Measurements from ENCODE around the gene TNKS1BP1. TPM values are rescaled to one million over a fixed set of nuclear protein-coding genes. Genes with fewer than 3 reads are reported as not detected.
"Not testable (repeated sequence)": the region's sequence is repeated elsewhere in the genome, so short reads cannot be mapped to it uniquely, and the experiment has no call there.

The TNKS1BP1 gene, protein sequence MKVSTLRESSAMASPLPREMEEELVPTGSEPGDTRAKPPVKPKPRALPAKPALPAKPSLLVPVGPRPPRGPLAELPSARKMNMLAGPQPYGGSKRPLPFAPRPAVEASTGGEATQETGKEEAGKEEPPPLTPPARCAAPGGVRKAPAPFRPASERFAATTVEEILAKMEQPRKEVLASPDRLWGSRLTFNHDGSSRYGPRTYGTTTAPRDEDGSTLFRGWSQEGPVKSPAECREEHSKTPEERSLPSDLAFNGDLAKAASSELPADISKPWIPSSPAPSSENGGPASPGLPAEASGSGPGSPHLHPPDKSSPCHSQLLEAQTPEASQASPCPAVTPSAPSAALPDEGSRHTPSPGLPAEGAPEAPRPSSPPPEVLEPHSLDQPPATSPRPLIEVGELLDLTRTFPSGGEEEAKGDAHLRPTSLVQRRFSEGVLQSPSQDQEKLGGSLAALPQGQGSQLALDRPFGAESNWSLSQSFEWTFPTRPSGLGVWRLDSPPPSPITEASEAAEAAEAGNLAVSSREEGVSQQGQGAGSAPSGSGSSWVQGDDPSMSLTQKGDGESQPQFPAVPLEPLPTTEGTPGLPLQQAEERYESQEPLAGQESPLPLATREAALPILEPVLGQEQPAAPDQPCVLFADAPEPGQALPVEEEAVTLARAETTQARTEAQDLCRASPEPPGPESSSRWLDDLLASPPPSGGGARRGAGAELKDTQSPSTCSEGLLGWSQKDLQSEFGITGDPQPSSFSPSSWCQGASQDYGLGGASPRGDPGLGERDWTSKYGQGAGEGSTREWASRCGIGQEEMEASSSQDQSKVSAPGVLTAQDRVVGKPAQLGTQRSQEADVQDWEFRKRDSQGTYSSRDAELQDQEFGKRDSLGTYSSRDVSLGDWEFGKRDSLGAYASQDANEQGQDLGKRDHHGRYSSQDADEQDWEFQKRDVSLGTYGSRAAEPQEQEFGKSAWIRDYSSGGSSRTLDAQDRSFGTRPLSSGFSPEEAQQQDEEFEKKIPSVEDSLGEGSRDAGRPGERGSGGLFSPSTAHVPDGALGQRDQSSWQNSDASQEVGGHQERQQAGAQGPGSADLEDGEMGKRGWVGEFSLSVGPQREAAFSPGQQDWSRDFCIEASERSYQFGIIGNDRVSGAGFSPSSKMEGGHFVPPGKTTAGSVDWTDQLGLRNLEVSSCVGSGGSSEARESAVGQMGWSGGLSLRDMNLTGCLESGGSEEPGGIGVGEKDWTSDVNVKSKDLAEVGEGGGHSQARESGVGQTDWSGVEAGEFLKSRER (N-terminal part only)
- total RNA-seq, result 112 TPM

DNA sequence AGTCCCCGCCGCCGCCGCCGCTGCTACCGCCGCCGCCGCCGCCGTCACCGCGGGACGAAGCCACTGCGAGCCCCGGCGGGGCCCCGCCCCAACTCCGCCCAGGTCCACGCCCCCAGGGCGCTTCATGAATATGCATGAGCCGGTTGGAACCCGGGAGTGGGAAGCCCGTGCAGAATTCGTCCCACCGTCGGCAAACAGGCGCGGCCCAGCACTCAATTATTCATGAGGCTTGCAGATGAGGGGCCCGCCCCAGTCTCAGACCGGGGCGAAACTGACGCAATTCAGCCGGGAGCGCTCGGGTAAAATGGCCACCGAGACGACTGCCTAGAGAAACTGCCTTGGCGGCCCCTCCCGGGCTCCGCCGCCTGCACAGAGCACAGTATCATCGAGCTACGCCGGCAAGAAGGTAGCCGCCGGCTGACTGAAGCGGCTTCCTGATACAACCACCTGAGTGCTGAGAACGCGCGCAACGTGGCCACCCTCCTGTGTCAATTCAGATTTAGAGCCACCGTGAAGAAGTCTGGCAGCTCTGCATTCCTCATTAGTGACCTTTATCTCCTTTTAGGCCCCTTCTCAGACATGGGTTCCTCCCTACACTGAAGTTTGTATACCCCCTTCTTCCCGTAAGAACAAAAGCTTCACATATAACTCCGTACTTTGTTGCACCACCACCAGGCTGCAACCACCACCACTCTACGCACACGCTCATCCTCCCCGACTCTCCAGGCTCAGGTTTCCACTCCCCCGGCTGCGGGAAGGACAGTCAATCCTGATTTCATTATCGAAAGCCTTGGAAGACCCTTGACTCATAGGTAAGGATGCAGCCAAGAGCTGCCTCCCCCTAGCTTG is at the start of gene TNKS1BP1:
Gene TNKS1BP1 (minus strand): TSS at position 67 of the 849 bp plus-strand sequence. CDS start 3,067 bp downstream, outside the sequence.
- peak; percentile 98 for DNase-seq

DNA sequence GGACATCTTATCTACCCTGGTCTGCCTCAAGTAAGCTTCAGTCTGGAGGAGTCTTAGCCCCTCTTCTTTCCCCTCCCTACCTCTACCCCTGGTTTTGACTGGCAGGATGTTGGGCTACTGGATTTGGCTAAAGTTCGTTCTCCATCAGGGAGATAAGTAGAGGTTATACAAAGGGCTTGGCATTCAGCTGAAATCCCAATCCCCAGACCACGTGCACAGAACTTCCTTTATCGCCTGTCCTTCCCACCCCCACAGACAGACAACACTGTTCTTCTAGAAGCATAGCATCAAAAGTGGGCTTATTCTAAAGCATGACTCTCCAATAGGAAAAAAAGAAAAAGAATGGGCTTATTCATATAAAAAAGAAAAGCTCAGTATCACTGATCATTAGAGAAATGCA is 48.4 kb upstream of the TNKS1BP1 start:
- DNase-seq, result no peak

DNA sequence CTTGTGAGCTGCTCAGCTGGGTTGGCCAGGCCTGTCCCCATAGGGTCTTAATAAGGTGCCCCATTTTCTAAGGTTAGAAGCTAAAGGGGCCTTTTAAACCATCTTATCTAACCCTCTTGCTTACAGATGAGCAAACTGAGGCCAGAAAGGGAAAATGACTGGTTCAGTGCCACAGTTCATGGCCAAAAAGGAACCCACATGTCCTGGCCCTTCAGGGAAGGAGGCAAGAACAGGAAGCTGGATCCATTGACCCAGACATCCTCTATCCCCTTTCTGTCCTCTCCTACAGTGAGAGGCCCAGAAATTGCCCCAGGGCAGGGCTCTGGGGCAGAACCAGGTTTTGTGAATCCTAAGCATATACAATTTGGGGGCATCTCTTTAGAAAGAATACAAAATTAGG is 46.2 kb upstream of the TNKS1BP1 start:
- no peak for DNase-seq

DNA sequence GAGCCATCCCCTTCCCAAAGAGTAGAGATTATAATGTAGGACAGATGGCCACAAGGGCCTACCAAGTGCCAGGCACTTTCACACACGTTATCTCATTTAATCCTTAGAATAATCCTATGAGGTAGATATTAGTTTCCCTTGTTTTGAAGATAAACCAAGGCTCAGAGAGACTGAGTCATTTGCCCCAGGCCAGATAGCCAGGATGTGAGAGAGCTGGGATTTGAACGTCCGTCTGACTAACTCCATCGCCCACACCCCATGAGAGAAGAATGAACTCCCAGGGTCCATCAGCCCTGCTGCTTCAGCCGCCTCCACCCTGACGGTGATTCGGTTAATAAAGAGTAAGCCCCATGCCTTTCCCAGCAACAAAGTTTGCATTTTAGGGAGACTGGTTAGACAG is 45.5 kb upstream of the TNKS1BP1 start:
- no peak for DNase-seq

DNA sequence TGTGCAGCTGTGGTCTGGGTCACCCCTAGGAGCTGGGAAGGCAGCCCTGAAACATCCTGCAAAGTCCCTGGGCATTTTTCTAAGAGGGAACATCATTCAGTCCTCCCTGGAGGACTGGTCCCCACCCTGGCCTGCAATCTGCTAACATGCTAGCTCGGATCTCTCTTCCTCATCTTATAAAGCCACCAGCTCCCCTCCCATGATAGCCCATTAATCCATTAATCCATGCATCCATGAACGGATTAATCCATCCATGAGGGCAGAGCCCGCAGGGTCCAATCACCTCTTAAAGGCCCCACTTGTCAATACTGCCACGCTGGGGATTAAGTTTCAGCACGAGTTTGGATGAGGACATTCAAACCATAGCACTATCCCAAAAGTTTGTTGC is 44.1 kb upstream of the TNKS1BP1 start:
- DNase-seq, result no peak

DNA sequence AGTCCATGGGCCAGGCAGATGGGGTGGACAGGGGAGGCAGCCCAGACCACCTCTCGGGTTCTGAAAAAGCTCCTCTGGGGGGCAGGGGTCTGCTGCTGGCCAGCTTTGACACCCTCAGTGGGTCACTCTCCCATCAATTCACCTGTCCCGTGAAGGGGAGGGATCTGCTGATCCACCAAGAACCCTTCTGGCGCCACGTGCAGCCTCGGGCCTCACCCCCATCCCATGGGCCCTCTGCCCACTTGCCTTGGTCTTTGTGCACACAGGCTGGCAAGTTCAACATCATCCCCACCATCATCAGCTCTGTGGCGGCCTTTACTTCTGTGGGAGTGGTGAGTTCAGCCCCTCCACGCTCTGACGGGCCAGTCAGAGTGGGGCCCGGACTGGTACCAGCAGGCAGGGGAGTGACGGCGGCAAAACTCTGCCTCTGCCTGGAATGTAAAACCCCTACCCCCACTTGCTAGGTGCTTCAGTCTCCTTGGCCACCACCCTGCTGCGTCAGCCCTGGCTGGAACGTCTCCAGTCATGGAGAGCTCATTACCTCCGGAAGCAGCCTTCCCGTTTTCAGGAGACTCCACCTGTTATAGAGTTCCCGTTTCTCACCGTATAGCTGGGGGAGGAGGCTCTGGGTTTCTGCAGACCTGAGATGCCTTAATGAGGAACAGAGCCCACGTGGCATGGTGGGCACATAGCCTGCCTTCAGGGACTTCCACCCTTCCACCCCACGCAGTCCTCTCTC is 43.5 kb upstream of the TNKS1BP1 start:
- DNase-seq, result no peak

DNA sequence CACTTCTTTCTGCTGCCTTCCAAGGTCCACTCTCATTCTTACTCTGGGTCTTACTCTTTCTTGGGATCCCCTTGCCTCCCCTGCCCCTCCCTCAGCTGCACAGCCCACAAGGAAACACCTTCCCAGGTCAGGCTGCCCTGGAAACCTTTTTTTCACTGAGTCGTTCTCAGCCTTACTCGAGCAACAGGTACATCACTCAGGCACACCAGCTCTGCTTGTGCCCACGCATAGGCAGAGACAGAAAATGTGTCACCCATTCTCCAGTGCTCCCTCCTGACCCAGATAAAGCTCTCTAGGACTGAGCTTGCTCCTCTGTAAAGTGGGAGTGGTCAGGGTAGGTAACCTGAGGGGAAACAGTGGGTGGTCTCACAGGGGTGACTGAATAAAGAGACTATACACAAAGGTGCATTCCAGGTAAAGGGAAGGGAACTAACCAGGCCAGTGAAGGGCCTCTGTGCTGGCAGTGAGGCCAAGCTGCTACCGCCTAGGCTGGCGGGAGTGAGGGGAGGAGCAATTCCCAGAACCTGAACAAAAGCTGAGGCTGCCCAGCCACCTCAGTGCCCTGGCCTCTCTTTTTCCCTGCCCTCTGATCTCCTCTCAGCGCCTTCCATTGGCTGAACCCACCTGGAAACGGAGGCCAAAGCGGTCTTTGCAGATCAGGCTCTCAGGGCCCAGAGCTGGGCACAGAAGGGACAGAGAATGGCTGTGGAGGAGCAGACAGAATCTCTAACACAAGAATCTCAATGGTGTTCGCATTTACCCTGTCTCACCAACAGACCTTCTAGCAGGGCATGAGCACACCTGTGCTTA is 40.3 kb upstream of the TNKS1BP1 start:
- no peak for DNase-seq

DNA sequence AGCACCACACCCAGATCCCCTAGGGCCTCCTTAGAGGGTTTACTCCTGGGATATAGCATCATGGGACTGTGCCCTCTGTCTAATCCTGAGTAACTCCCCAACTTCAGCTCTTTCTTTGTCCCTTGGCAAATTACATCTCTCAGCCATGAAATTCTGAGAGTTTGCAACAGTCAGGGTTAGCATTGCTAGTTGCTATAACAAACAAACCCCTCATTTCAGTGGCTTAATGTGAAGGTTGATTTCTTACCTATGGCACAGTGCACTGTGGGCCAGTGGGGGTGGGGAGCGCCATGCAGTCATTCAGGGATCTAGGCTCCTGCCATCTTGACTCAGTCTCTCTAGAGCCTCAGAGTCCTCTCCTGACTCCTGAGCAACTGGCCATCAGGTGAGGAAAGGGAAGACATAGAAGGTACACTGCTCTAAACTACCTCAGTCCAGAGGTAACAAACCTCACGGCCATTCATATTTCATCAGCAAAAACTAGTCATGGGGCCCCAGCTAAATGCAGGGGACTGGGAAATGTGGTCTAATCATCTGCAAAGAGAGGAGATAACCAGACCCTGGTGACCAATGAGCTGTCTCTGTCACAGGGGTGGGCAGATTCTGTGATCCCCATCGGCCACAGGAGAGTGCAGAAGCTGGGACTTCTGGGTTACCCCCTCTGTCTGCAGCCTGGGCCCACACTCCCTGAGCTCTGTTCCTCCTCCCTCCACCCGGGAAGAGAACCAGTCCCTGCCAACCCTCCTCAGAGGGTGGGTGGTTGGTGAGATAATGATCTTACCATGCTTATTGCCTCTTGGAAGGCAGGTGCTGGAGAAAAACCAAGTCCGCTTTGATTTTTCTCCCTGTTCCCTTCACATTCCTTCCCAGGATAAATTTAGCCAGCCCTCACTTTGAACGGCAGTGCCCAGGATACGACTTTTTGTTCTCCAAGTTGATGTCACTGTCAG is 38.7 kb upstream of the TNKS1BP1 start:
- no peak for DNase-seq

DNA sequence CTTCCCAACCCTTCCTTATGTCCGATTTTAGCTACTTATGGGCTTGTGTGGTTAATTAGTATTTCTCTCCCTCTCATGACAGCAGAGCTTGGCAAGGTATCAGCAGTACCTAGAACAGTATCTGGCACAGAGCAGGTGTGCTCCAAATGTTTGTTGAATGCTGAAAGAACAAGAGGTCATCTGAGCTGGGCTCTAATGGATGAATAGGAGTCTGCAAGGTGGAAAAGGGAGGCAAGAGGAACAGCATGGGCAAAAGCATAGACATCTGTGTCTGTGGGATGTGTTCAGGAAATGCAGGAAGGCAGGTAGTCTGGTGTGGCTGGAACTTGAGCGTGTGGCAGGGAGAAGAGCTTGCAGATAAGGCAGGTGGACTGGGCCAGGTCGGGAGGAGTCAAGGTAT is 37.2 kb upstream of the TNKS1BP1 start:
- DNase-seq, result no peak

DNA sequence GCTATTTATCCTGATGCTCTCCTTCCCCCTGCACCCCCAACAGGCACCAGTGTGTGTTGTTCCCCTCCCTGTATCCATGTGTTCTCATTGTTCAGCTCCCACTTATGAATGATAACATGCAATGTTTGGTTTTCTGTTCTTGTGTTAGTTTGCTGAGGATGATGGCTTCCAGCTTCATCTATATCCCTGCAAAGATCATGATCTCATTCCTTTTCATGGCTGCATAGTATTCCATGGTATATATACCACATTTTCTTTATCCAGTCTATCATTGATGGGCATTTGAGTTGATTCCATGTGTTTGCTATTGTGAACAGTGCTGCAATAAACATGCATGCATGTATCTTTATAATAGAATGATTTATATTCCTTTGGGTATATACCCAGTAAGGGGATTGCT is 36.7 kb upstream of the TNKS1BP1 start:
- not testable (repeated sequence) for DNase-seq

DNA sequence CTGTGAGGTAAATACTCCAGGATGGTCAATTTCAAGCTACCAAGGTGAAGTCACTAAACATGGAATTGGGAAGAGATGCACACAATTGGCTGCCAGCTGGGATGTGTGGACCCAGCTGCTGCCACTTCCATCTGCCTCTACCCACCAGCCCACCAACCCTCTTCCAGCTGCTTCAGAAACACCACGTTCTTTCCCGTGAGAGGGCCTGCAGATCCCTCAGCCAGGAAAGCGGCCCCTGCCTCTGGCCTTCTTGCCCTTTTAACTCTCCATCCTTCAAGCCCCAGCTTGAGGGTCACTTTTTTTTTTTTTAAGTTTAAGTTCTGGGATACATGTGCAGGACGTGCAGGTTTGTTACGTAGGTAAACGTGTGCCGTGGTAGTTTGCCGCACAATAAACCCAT is 36.2 kb upstream of the TNKS1BP1 start:
- DNase-seq, result no peak

DNA sequence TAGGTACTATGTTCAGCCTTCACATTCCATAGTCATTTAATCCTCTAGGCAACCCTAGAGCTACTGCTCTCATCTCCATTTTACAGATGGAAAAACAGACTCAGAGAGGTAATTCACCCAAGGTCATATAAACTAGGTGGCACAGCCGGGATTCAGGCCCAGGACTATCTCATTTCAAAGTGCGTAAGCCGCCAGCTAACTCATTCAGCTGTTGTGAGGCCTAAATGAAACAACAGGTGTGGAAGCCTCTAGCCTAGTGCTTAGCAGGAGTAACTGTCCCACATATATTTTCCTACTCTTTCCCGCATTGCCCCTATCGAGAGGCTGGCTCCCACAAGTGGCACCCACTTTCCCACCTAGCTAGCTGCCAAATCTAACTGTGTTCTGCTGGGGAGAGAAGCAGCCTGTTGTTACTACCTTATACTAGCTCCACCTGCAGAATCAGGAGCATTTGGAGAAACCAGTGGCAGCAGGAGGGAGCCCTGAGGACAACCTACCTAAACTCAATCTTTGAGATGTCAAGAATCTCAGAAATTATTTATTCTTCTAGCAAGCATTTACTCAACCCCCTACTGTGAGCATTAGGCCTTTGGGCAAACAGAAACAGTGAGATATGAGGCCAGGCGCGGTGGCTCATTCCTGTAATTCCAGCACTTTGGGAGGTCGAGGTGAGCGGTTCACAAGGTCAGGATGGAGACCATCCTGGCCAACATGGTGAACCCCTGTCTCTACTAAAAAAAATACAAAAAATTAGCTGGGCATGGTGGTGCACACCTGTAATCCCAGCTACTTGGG is 35.3 kb upstream of the TNKS1BP1 start:
- DNase-seq, result peak; percentile 81

DNA sequence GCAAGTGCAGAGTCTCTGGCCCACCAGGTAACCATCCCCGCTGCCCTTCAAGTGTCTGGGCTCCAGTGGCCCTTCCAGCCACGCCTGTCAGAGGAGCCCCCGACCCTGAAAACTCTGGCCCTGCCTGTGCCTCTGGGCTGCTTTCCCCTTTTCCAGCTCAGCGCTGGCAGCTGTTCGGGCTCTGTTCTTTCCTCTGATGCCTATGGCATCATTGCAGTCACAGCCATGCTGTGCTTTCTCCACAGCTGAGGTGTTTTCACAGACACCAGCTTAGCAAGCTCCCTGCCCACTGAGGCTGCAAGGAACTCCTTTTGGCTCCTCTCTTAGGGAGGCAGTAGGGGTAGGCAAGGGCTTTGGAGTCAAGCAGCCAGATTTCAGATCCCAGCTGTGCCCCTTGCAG is 34.6 kb upstream of the TNKS1BP1 start:
- DNase-seq, result no peak

DNA sequence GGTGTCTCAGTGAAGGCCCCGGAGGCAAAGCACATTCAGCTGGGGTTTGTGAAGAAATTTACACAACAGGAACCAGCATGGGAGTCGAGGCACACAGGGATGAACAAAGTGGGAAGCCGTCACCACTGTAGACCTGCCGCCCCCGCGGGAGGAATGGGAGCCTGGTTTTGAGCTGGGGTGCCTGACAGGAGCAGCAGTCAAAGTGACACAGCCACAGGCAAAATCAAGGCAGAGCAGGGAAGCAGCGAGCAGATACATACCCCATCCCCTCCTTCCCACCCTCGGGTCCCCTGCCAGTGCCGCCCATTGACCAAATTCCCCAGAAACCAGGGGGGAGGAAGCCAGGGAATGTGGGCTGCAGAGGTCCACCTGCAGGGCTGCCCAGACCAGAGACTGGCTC is 34.2 kb upstream of the TNKS1BP1 start:
- DNase-seq, result no peak

DNA sequence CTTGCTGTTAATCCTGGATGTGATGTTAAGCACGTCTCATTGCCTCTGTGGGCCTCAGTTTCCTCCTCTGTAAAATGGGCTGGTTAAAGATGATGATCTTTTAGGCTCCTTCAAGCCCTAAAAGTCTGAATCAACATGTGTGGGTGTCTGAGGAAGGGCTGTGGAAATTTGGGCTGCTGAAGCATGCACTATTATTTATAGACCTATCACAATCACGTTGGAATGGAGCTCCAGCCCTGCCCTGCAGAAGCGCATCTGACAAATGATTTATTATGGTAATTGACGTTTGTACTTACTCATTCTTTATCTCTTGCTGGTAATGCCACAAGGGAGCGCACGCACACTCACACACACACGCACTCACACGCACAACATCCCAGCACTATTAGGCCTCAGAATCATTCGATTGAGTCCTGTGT is 33.8 kb upstream of the TNKS1BP1 start:
- DNase-seq, result peak; percentile 36

DNA sequence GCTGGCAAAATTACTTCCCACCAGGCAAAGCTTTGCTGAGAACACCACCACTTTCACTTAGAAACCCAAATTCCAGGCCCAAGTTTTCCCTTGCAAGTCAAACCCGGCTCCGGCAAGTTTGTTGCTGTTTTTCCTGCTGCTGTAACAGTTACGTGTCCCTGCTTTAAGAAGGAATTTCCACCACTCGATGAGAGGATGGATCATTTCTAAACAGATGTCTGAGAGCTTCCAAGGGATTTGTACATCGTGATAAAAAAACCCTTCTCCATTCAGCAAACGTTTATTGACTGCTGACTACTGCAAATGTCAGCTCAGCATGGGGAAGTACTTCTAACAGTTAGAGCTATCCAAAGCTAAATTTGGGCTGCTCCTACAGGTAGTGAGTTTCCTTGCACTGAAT is 33.1 kb upstream of the TNKS1BP1 start:
- DNase-seq, result peak; percentile 47

DNA sequence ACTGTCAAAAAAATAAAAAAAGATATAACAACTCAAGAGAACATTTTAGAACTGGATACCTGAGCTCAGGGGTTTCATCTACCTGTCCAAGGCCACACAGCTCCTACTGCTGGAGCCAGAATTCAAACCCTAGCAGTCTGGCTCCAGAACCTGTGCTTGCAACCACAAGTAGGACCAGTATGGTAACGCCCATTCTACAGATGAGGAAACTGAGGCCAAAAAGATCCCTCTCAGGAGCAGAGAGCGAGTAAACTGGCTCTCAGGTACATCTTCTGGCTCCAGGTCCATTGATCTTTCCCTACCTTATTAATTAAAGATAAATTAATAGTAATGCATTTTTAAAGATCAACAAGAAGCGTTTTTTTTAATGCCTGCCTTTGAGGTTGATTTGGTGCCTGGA is 32.6 kb upstream of the TNKS1BP1 start:
- no peak for DNase-seq

DNA sequence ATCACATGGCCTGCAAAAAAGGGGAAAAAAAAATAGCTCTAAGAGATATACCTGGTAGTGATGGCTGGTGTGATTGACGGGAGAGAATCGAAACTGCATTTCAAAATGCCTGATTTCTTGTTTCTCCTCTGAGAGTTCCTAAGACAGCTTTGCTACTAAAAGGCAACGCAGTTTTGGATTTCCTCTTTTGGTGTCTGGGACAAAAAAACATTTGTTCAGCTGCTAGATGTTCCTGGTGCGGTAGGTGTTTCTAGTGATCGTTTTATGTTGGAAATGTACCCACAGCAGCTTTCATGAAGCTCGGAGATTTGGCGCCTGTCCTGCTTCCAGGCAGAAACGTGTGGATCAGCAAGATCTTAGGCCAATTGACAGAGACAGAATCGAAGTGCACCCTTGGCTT is 31.5 kb upstream of the TNKS1BP1 start:
- DNase-seq, result no peak
